PC-9 (cell line): ENCODE data around the gene CD4. TPM values are rescaled to one million over a fixed set of nuclear protein-coding genes. Genes with fewer than 3 reads are reported as not detected.
A peak's percentile ranks its signal among the peaks of the same experiment; 100 is the strongest.
"Not testable (repeated sequence)": the region's sequence is repeated elsewhere in the genome, so short reads cannot be mapped to it uniquely, and the experiment has no call there.

ENCODE experiments used
- Bru-seq: library from RNA; stranded (reverse); fragments of 400-500 nt; gene quantifications from one replicate; lab custom pipeline; 2021; lab: Mats Ljungman, UMichigan
- BruChase-seq, 2 experiments: library from RNA; stranded (reverse); fragments of 400-500 nt; gene quantifications; one replicate each; lab custom pipeline; 2021; lab: Mats Ljungman, UMichigan
- BruUV-seq: library from RNA; stranded (reverse); fragments of 400-500 nt; replicated peaks from 2 replicates; lab custom pipeline; 2021; lab: Mats Ljungman, UMichigan
- CTCF ChIA-PET: fragments of 300-600 bp; sonication (Branson Sonifier 250); formaldehyde crosslinking; loops from one replicate; lab custom pipeline; 2022; ENCODE audit warnings: antibody characterized with exemption; lab: Charles Lee
- POLR2A ChIA-PET: fragments of 300-600 bp; sonication (Branson Sonifier 250); formaldehyde crosslinking; loops from one replicate; lab custom pipeline; 2022; ENCODE audit warnings: antibody characterized with exemption; ENCODE audit not compliant: unreplicated experiment; lab: Charles Lee
- DNase-seq, 2 experiments: peaks; one replicate each; pipeline versions ENCODE4 v3.0.0 to v3.0.0-alpha.2; 2015 to 2022; ENCODE audit warnings: mixed read lengths in 1 of 2
- H2AFZ ChIP-seq: fragments of 200-600 bp; sonication (generic); 2 replicates; pipeline ENCODE4 v1.8.1; 2017; ENCODE audit warnings: antibody characterized with exemption
- H3F3A ChIP-seq: fragments of 200-600 bp; sonication (generic); 2 replicates; pipeline ENCODE4 v1.8.1; 2017; ENCODE audit warnings: antibody characterized with exemption, mild to moderate bottlenecking, low read depth; ENCODE audit not compliant: insufficient read depth
- H3K27ac ChIP-seq: fragments of 200-600 bp; sonication (generic); 2 replicates; pipeline ENCODE4 v1.6.1; 2016; ENCODE audit warnings: mixed run types
- H3K27me3 ChIP-seq: fragments of 200-600 bp; sonication (generic); 2 replicates; pipeline ENCODE4 v1.6.1; 2016; ENCODE audit warnings: low read depth, mixed run types; ENCODE audit not compliant: insufficient read depth
- H3K36me3 ChIP-seq: fragments of 200-600 bp; sonication (generic); 2 replicates; pipeline ENCODE4 v1.6.1; 2016; ENCODE audit warnings: low read depth, mixed run types
- H3K4me1 ChIP-seq: fragments of 200-600 bp; sonication (generic); replicated peaks from 2 replicates; pipeline ENCODE4 v1.6.1; 2016; ENCODE audit warnings: mixed run types; ENCODE audit not compliant: insufficient read depth
- H3K4me2 ChIP-seq: fragments of 200-600 bp; sonication (generic); 2 replicates; pipeline ENCODE4 v1.6.1; 2017; ENCODE audit warnings: mixed run types
- H3K4me3 ChIP-seq: fragments of 200-600 bp; sonication (generic); 2 replicates; pipeline ENCODE4 v1.6.1; 2016; ENCODE audit warnings: mixed run types
- H3K79me2 ChIP-seq: fragments of 200-600 bp; sonication (generic); 2 replicates; pipeline ENCODE4 v1.6.1; 2017; ENCODE audit warnings: low read depth, mixed run types
- H3K9me2 ChIP-seq: fragments of 200-600 bp; sonication (generic); 2 replicates; pipeline ENCODE4 v1.8.1; 2017; ENCODE audit warnings: mild to moderate bottlenecking; ENCODE audit not compliant: insufficient read depth
- H3K9me3 ChIP-seq: fragments of 200-600 bp; sonication (generic); 2 replicates; pipeline ENCODE4 v1.8.1; 2016; ENCODE audit warnings: low read depth; ENCODE audit not compliant: insufficient read depth
- H4K20me1 ChIP-seq: fragments of 200-600 bp; sonication (generic); 2 replicates; pipeline ENCODE4 v1.8.1; 2017; ENCODE audit not compliant: insufficient read depth
- CTCF ChIP-seq: fragments of 200-600 bp; sonication (generic); conservative IDR thresholded peaks from 2 replicates; pipeline ENCODE4 v1.6.1; 2017; ENCODE audit warnings: mixed run types, antibody characterized with exemption, mild to moderate bottlenecking, moderate library complexity
- EZH2 ChIP-seq: fragments of 200-600 bp; sonication (generic); IDR thresholded peaks from 2 replicates; pipeline ENCODE4 v1.8.0; 2017; ENCODE audit warnings: antibody characterized with exemption, low read depth
- intact Hi-C: fragments of 100-400 bp; cut with micrococcal nuclease; formaldehyde crosslinking; loops from one replicate; pipeline ENCODE4 v1.10.0; 2022; ENCODE audit not compliant: unreplicated experiment
- long read RNA-seq: library from polyadenylated mRNA; stranded (forward); transcript quantifications from one replicate; pipeline ENCODE4 v2.0.0, GENCODE V29; 2022
- total RNA-seq: library from RNA; stranded (reverse); gene quantifications from 2 replicates; pipeline ENCODE4 v1.2.3, GENCODE V29; 2021

CD4 gene
- 1.0 and 3.2 TPM in 2 replicates for total RNA-seq
- percentile 14 among the genes with signal in this experiment for Bru-seq, nascent RNA
- percentile 17 among the genes with signal in this experiment for BruChase-seq, experiment 1, labeled RNA remaining after a 2-hour chase
- percentile 16 among the genes with signal in this experiment for BruChase-seq, experiment 2, labeled RNA remaining after a 6-hour chase
- long read RNA-seq, partial matches to known transcripts: 0 of 1 reads
- long read RNA-seq, other reads (novel, unspliced or antisense): 1 of 1 reads

- no peak for TF ChIP-seq CTCF
- no peak for TF ChIP-seq EZH2
Observed at GRCh38 chr12:6788972-6789924, at the start of gene CD4. CD4 (plus strand) TSS chr12:6789528; CDS start chr12:6800139, 10,611 bp downstream.

GRCh38 chr12:6742080-6742479 is 47.2 kb upstream of the CD4 start:
- CTCF ChIA-PET, H3K79me2 ChIP-seq, H3K36me3 ChIP-seq, intact Hi-C loops, DNase-seq, H3K27ac ChIP-seq, H3K4me1 ChIP-seq, BruUV-seq, H4K20me1 ChIP-seq, H3K9me2 ChIP-seq, H3K4me2 ChIP-seq, H3K4me3 ChIP-seq, H3K27me3 ChIP-seq, H2AFZ ChIP-seq, H3K9me3 ChIP-seq: not testable (repeated sequence)
- POLR2A ChIA-PET: interaction anchor here (0.6 kb wide), 2 partner anchors 11 to 23 kb away, joined by 5 to 6 read pairs; partner anchors contain the start of gene MLF2
- peaks cover 30% of the 10 kb centered on the region; the same call in 1 of the 2 replicates for H3F3A ChIP-seq

More at GRCh38 chr12:6788972-6789924, at the start of gene CD4:
- H3K9me3 ChIP-seq: no peaks in the 10 kb centered on the region
- H4K20me1 ChIP-seq: no peaks in the 10 kb centered on the region
- H3K27ac ChIP-seq: no peak within 1 kb of the TSS
- intact Hi-C loops: no loop called here
- DNase-seq: peak in 1 of 2 experiments; percentile 37
- no peaks in the 10 kb centered on the region for H3K9me2 ChIP-seq
- no TSS peak for BruUV-seq
- peaks cover 25% of the 10 kb centered on the region; the same call in 1 of the 2 replicates for H3K27me3 ChIP-seq
- H3K4me2 ChIP-seq: no peak within 1 kb of the TSS
- no peaks in the 10 kb centered on the region for H3K4me1 ChIP-seq
- no peak within 1 kb of the TSS for H2AFZ ChIP-seq
- CTCF ChIA-PET: interaction anchor here (1.1 kb wide), 1 partner anchor 36 kb away, joined by 4 read pairs; the partner anchor contains the start of gene MLF2
- no peaks in the 10 kb centered on the region for H3K36me3 ChIP-seq
- 0 out of 2 replicates have a peak, but pooled peaks cover 2% of the 10 kb centered on the region for H3F3A ChIP-seq
- POLR2A ChIA-PET: interaction anchor here (0.5 to 1.1 kb wide), 3 partner anchors 65 to 185 kb away, joined by 3 read pairs; partner anchors contain the start of gene COPS7A
- no peaks in the 10 kb centered on the region for H3K79me2 ChIP-seq
- H3K4me3 ChIP-seq: no peak within 1 kb of the TSS

- CTCF ChIA-PET: interaction anchor here (0.7 to 0.9 kb wide), 2 partner anchors 205 to 277 kb away, joined by 3 read pairs; no protein-coding TSS in a partner anchor
Observed at GRCh38 chr12:6742834-6743233, 46.5 kb upstream of the CD4 start.

GRCh38 chr12:6743300-6743699 is 46.0 kb upstream of the CD4 start:
- H3K27me3 ChIP-seq, H3K9me2 ChIP-seq, H3K4me2 ChIP-seq, H3K27ac ChIP-seq, BruUV-seq, DNase-seq, intact Hi-C loops, H3K9me3 ChIP-seq, H3K4me3 ChIP-seq, H3K79me2 ChIP-seq, H2AFZ ChIP-seq, H3K36me3 ChIP-seq, H3K4me1 ChIP-seq, H4K20me1 ChIP-seq: not testable (repeated sequence)
- ChIA-PET CTCF (interaction anchor here (0.5 to 0.9 kb wide), 3 partner anchors 94 to 278 kb away, joined by 3 read pairs; no protein-coding TSS in a partner anchor), POLR2A (interaction anchor here (0.6 kb wide), 2 partner anchors 23 to 90 kb away, joined by 5 to 6 read pairs; partner anchors contain the start of gene PTMS)
- H3F3A ChIP-seq: peaks cover 31% of the 10 kb centered on the region; the same call in 1 of the 2 replicates

More at GRCh38 chr12:6742834-6743233, 46.5 kb upstream of the CD4 start:
- Histone ChIP-seq H3K4me1 (0 out of 2 replicates have a peak, but pooled peaks cover 9% of the 10 kb centered on the region), H3K9me3 (no peaks in the 10 kb centered on the region), H3K4me3 (no peak overlapping the region), H3K9me2 (no peaks in the 10 kb centered on the region), H3K27me3 (no peaks in the 10 kb centered on the region), H3K36me3 (no peaks in the 10 kb centered on the region), H3K27ac (no peak overlapping the region), H3K4me2 (no peak overlapping the region), H3K79me2 (no peaks in the 10 kb centered on the region), H3F3A (peaks cover 31% of the 10 kb centered on the region; the same call in 1 of the 2 replicates), H4K20me1 (no peaks in the 10 kb centered on the region), H2AFZ (no peak overlapping the region)
- intact Hi-C loops: no loop called here
- DNase-seq: no peak
- POLR2A ChIA-PET: interaction anchor here (0.6 kb wide), 3 partner anchors 22 to 91 kb away, joined by 5 to 6 read pairs (median 6); partner anchors contain the start of gene PTMS
- BruUV-seq: no TSS peak
- TF ChIP-seq CTCF (no peak), EZH2 (no peak)
